Aorta (tissue), 5 donors: ENCODE data around the gene UMODL1. TPM values are rescaled to one million over a fixed set of nuclear protein-coding genes. Genes with fewer than 3 reads are reported as not detected.
A peak's percentile ranks its signal among the peaks of the same experiment; 100 is the strongest.

Source experiments
- ATAC-seq: fragments of 200-7000 bp; cut with Tn5 transposase; one replicate; pipeline ENCODE4 v1.9.1; 2022; ENCODE audit warnings: moderate library complexity; ENCODE audit not compliant: low FRiP score
- DNase-seq, 2 donors: peaks; one replicate each; pipeline ENCODE4 v3.0.0-alpha.2; 2020
- H3K27ac ChIP-seq, 2 donors: one replicate each; pipeline ENCODE4 v1.5.1; 2013; ENCODE audit warnings: low read length in 2 of 2, mild to moderate bottlenecking in 2 of 2, moderate library complexity in 2 of 2, control low read depth in 1 of 2, inconsistent platforms in 1 of 2, low read depth in 1 of 2
- H3K27me3 ChIP-seq, 2 donors: one replicate each; pipeline ENCODE4 v1.6.1; 2013; ENCODE audit warnings: control low read depth in 1 of 2, low read length in 1 of 2, mild to moderate bottlenecking in 1 of 2, moderate library complexity in 1 of 2; ENCODE audit not compliant: insufficient read depth in 2 of 2, control insufficient read depth in 1 of 2
- H3K36me3 ChIP-seq, 2 donors: one replicate each; pipeline ENCODE4 v1.6.1; 2013; ENCODE audit warnings: control low read depth in 1 of 2, low read length in 1 of 2, mild to moderate bottlenecking in 1 of 2; ENCODE audit not compliant: insufficient read depth in 2 of 2, control insufficient read depth in 1 of 2
- H3K4me1 ChIP-seq, 2 donors: one replicate each; pipeline ENCODE4 v1.6.1; 2013; ENCODE audit warnings: low read length in 2 of 2, control low read depth in 1 of 2, mild to moderate bottlenecking in 1 of 2, moderate library complexity in 1 of 2; ENCODE audit not compliant: insufficient read depth in 2 of 2, control insufficient read depth in 1 of 2
- H3K4me3 ChIP-seq, 2 donors: one replicate each; pipeline ENCODE4 v1.5.1; 2013; ENCODE audit warnings: low read length in 2 of 2, control low read depth in 1 of 2, mild to moderate bottlenecking in 1 of 2
- H3K9me3 ChIP-seq: one replicate; pipeline ENCODE4 v1.6.1; 2013; ENCODE audit warnings: mild to moderate bottlenecking, low read length; ENCODE audit not compliant: control insufficient read depth
- WGBS, 2 donors: extraction: QIAGEN DNeasy Blood & Tissue Kit; methylation state at CpG; one replicate each; pipeline ENCODE4 v1.1.7; 2013; 5-methylcytosine and 5-hydroxymethylcytosine counted together
- intact Hi-C, 2 donors: fragments of 100-400 bp; cut with DNase I; formaldehyde crosslinking; loops; one replicate each; pipeline versions ENCODE4 v1.14.2 to v1.15.0; 2022
- polyA plus RNA-seq, 2 donors: library from polyadenylated mRNA; stranded (reverse); fragments of 200-250 nt; gene quantifications; one replicate each; pipeline ENCODE4 v1.2.3, GENCODE V29; 2013
- total RNA-seq, 2 donors: library from RNA; stranded (reverse); fragmentation: NEBNext Ultra II Directional; extraction: Animal tissue kit (Norgen Biotek cat#: 25700); gene quantifications; one replicate each; pipeline ENCODE4 v1.2.1, GENCODE V29; 2021
- donor health status: healthy with polysubstance abuse.
- donor health status: Bipolar disorder and iron deficiency.
- donor health status: DM: no; HTN: no; CAD: no.
- donor health status: DM: no; HTN: no; CAD: no.
- donor health status: DM: yes; HTN: yes; CAD: no.

UMODL1 gene
- total and polyA plus RNA-seq, 4 donors, result 0.45 TPM; not detected in 3

DNA sequence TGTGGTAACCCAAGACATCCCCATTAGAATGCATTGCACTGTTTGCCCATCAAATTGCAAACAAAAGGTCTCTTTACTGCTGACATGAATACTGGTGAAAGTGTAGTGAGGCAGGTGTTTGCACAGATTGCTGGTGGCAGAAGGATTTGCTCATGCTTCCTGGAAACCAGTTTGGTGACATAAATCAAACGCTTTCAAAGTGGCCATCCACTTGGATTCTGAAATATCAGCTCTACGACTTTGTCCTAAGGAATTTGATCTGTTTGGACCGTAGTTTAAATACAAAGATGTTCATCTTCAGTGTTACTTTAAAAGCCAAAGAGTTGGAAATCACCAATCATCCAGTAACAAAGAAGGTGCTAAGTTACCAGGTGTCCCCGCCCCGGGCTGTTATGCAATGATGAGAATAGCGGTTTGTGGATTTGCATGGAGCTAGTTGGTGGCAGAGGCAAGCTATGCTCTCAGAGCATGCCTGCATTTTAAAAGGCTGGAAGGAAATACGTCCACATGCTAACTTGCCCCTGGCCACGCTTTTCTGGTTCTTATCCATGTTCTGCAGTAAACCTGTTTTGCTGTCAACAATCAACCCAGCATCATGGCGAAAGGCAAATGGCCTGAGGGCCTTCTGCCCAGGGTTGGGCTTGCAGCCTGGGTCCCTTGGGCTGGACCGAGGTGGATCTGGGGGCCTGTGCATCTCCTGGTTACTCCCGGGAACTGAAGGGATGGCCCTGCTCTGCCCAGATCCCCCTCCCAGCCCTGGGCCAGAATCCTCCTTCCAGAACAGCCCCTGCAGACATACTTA, 49.2 kb downstream of the UMODL1 start:
- H3K4me1 ChIP-seq, result no peaks in the 10 kb centered on the region
- 75 to 81% methylated on average over 11 of the region's 11 CpGs for WGBS, 2 donors
- H3K9me3 ChIP-seq, result no peaks in the 10 kb centered on the region
- no peaks in the 10 kb centered on the region for H3K36me3 ChIP-seq
- DNase-seq (peak in 1 of 2 donors; percentile 45), ATAC-seq (no peak)
- no peak overlapping the region for H3K4me3 ChIP-seq
- H3K27ac ChIP-seq, result no peak overlapping the region
- intact Hi-C loops, result no loop called here
- H3K27me3 ChIP-seq, result no peaks in the 10 kb centered on the region

DNA sequence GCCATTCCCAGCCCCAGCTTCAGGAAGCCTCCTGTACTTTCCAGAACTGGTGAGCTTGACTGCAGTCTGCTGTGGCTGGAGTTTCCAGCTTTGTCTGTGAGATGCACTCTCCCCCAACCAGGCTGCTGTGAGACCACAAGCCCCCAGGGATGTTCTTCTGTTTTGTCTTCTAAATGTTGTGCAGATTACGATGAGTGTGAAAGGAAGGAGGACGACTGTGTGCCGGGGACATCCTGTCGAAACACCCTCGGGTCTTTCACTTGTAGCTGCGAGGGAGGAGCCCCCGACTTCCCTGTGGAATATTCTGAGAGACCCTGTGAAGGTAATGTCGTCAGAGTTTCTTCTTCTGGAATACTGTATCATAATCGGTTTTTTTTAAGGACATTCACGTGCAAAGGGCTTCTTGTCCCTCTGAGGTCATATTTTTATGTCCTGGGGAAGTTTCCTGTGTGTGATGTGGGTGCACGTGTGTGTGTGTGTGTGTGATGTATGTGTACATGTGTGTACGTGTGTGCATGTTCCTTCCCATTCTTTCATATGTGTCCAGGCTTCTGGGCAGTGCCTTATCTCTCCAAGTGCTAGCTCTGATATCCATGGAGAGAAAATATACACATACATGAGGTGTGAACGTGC, 49.9 kb downstream of the UMODL1 start:
- Histone ChIP-seq H3K27me3 (no peaks in the 10 kb centered on the region), H3K36me3 (no peaks in the 10 kb centered on the region), H3K9me3 (no peaks in the 10 kb centered on the region), H3K4me3 (no peak overlapping the region), H3K4me1 (no peaks in the 10 kb centered on the region), H3K27ac (no peak overlapping the region)
- no peak for DNase-seq
- no peak for ATAC-seq
- intact Hi-C loops, result no loop called here
- 49 to 54% methylated on average over 13 of the region's 13 CpGs for WGBS, 2 donors

DNA sequence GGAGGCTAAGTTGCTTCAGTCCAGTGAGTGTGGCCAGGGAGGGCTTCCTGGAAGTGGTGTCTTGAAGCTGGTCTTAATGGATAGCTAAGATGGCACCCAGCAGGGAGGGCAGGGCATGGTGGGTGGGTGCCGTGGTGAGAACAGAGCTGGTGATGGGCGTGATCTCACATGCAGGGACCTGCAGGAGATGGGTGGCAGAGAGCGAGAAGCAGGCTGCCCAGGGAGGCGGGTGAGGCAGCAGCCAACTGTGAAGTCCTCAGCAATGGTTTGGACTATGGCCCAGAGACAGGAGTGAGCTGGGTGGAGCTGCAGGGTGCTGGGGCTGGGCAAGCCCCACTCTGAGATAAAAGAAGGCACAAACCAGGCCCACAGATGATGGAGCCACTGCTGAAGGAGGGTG, 50.7 kb downstream of the UMODL1 start:
- WGBS, 2 donors, result 80 to 81% methylated on average over 4 of the region's 4 CpGs
- Histone ChIP-seq H3K4me1 (no peaks in the 10 kb centered on the region), H3K36me3 (no peaks in the 10 kb centered on the region), H3K27me3 (no peaks in the 10 kb centered on the region), H3K4me3 (no peak overlapping the region), H3K9me3 (no peaks in the 10 kb centered on the region), H3K27ac (no peak overlapping the region)
- ATAC-seq (no peak), DNase-seq (peak in 1 of 2 donors; percentile 27)
- intact Hi-C loops, result no loop called here

DNA sequence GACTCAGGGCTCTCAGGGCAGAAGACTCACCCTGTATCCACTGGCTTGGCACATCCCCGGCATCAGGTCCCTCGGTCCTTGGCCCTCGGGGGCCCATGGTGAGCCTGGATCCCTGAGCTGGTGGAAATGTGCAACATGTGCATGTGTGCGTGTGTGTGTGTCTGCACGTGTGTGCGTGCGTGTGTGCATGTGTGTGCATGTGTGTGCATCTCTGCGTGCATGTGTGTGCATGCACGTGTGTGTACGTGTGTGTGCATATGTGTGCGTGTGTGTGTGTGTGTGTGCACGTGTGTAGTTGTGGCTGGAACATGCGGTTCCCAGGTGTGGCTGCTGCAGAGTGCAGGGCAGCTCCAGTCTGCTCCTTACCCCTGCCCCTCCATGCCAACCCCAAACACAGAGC, 51.3 kb downstream of the UMODL1 start:
- Histone ChIP-seq H3K9me3 (no peaks in the 10 kb centered on the region), H3K4me1 (no peaks in the 10 kb centered on the region), H3K4me3 (no peak overlapping the region), H3K27me3 (no peaks in the 10 kb centered on the region), H3K36me3 (no peaks in the 10 kb centered on the region), H3K27ac (no peak overlapping the region)
- intact Hi-C loops, result no loop called here
- ATAC-seq, result no peak
- WGBS, 2 donors, result 90 to 93% methylated on average over 13 of the region's 13 CpGs
- peak in 1 of 2 donors; percentile 12 for DNase-seq

DNA sequence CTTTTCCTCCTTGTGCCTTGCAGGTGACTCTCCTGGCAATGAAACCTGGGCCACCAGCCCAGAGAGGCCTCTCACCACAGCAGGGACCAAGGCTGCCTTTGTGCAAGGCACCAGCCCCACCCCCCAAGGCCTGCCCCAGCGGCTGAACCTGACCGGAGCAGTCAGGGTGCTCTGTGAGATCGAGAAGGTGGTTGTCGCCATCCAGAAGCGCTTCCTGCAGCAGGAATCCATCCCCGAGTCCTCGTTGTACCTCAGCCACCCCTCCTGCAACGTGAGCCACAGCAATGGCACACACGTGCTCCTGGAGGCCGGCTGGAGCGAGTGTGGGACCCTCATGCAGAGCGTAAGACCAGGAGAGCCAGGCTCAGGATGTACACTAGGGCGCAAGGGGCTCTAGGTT, 51.7 kb downstream of the UMODL1 start:
- ATAC-seq (no peak), DNase-seq (peak; percentile 30 to 68)
- intact Hi-C loops, result no loop called here
- Histone ChIP-seq H3K27ac (no peak overlapping the region), H3K27me3 (no peaks in the 10 kb centered on the region), H3K4me3 (no peak overlapping the region), H3K36me3 (no peaks in the 10 kb centered on the region), H3K9me3 (no peaks in the 10 kb centered on the region), H3K4me1 (no peaks in the 10 kb centered on the region)
- 74 to 81% methylated on average over 13 of the region's 13 CpGs for WGBS, 2 donors

DNA sequence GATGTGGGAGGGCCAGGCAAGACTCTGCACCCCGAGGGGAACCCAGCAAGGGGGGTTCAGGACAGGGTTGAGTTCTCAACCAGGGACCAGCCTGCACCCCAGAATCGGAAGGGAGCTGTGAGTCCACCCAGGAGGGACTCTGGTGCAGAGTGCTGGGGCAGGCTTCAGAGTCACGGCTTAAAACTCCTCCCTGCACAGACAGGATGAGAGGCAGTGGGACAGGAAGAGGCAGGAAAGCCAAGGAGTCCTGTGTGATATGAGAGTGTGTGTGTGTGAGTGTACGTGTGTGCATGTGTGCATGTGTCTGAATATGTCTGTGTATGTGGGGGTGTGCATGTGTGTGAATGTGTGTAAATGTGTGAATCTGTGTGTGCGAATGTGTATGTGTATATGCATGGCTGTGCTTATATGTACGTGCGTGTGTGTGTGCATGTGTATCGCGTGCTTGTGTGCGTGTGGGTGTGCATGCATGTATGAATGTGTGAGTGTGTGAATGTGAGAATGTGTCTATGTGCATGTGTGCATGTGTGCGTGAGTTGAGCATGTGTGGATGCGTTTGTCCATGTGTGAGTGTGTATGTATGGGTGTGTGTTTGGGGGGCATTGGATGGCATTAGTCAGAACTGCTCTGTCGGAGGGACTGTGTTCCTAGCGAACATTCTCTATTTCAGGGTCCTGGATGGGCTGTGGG, 52.2 kb downstream of the UMODL1 start:
- WGBS, 2 donors, result 85 to 91% methylated on average over 14 of the region's 14 CpGs
- intact Hi-C loops, result no loop called here
- DNase-seq, result peak in 1 of 2 donors; percentile 23

DNA sequence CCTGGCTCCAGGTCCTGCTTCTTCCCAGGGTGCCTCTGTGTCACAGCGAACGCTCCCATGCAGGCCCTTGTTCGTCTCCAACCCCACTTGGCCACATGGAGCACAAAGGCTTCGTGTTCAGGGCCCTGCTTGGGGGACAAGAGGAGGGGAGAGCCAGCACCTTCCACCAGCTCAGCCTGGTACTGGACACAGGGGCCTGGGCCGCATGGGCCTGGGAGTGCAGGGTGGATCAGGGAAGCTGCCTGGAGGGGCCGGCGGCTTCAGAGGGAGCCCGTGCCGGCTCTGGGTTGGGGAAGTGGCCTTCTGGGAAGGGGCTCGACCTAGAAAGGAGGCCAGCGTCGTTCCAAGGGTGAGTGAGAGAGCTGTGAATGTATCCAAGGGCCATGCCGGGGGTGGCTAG, 53.0 kb downstream of the UMODL1 start:
- Histone ChIP-seq H3K36me3 (no peaks in the 10 kb centered on the region), H3K9me3 (no peaks in the 10 kb centered on the region), H3K27ac (no peak overlapping the region), H3K27me3 (no peaks in the 10 kb centered on the region), H3K4me1 (no peaks in the 10 kb centered on the region), H3K4me3 (no peak overlapping the region)
- DNase-seq (peak in 1 of 2 donors; percentile 25), ATAC-seq (no peak)
- 93 to 94% methylated on average over 13 of the region's 13 CpGs for WGBS, 2 donors
- intact Hi-C loops, result no loop called here

More for the DNA sequence above, 52.2 kb downstream of the UMODL1 start:
- no peak for ATAC-seq
- Histone ChIP-seq H3K27me3 (no peaks in the 10 kb centered on the region), H3K9me3 (no peaks in the 10 kb centered on the region), H3K36me3 (no peaks in the 10 kb centered on the region), H3K4me3 (no peak overlapping the region), H3K4me1 (no peaks in the 10 kb centered on the region), H3K27ac (no peak overlapping the region)

DNA sequence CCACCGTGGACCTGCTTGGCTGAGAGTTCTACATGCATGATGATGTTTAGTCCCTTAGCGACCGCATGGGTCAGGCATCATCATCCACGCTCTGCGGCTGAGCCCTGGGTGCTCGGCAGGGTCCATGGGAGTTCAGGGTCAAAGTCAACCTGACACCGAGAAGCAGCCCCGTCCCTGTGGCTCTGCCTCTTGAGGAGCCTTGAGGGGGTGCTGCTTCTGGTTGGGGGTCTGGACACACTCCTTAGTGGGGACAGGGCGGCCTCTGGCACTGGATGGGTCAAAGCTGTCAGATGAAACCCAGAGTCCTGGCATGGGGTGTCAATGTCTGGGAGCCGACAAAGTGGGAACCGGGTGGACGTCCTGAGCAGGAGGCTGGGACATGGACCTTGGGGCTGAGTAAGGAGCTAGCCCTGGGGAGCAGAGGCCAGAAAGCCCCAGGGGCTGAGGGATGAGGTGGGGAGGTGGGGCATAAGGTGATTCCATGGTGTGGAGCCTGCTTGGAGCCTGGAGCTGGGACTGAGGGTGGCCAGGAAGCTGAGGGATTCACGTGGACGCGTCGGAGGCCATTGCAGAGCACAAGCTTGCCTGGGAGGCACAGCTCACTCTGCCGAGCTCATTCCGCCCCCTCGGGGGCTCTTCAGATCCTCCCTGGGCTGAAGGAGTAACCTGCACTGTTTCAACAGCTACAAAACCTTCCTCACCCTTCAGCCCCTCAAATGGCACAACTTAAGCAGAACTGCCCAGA, 53.9 kb downstream of the UMODL1 start:
- Histone ChIP-seq H3K27me3 (no peaks in the 10 kb centered on the region), H3K4me3 (no peak overlapping the region), H3K27ac (no peak overlapping the region), H3K9me3 (no peaks in the 10 kb centered on the region), H3K4me1 (no peaks in the 10 kb centered on the region), H3K36me3 (no peaks in the 10 kb centered on the region)
- ATAC-seq (no peak), DNase-seq (peak in 1 of 2 donors; percentile 39)
- 64 to 67% methylated on average over 19 of the region's 19 CpGs for WGBS, 2 donors
- intact Hi-C loops, result no loop called here
